ENCODE results near the gene ETV6.

The ETV6 gene

DNA sequence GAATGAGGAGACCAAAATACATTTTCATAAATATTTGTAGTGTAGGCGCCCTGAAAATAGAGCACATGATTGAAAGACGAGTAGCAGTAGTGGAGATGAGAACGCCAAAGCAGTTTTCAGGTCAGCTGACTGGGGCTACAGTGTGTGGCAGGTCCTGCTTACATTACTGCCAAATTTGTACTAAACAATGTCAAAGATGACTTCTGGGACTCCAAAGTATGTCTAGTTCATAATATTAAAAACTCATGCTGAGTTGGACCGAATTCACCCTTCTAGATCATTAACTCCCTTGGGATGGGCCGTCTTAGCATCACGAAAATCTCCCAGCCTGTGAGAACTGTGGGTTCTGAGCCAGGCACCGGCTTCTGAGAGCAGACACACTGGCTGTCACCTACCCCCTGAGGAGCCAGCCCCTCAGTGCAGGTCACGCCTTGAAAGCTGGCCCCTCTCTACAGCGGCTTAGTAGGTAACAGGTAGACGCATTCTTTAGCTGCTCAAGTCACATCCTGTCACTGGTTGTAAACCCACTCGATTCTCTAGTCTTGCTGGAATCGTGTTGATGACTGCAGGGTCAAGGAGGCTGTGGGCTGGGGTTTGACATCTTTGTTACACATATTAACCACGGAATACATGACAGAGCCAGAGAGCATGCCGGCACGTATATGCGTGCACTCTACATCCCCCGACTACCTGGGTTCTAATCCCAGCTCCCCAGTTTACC is 210.4 kb downstream of the ETV6 start:
- no peak for DNase-seq (ENCODE audit: low spot score)

DNA sequence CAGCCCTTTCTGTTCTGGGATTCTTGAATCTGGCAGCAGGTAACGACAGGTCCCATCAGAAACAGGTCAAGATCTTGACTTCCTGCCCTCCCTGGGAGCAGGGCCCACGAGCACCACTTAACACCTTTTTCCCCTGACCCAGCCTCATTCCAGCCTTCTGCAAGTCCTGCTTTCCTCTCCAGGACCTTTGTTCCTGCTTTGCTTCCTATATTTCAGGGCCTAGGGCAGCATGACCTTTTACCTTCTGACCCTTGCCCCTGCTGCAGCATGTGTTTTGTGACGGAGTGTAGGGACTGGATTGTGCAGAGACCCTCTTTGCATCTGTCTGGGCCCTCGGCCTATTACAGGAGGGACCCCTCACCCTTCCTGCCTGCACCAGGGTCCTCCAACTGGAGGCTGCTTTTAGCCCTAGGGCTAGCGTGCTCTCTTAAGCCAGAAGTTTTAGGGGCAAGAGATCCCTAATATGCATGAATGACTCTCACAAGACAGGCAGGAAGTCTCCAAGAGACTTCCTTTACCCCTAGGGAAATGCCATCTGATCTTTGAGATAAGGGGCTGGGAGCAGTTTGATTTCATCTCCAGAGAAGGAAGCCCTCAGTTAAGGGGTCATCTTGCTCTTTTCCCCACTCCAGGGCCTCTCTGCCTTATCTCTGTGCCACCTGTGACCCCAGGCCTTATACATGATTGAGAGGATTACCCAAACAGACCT is 211.8 kb downstream of the ETV6 start:
- DNase-seq (ENCODE audit: low spot score) = no peak

DNA sequence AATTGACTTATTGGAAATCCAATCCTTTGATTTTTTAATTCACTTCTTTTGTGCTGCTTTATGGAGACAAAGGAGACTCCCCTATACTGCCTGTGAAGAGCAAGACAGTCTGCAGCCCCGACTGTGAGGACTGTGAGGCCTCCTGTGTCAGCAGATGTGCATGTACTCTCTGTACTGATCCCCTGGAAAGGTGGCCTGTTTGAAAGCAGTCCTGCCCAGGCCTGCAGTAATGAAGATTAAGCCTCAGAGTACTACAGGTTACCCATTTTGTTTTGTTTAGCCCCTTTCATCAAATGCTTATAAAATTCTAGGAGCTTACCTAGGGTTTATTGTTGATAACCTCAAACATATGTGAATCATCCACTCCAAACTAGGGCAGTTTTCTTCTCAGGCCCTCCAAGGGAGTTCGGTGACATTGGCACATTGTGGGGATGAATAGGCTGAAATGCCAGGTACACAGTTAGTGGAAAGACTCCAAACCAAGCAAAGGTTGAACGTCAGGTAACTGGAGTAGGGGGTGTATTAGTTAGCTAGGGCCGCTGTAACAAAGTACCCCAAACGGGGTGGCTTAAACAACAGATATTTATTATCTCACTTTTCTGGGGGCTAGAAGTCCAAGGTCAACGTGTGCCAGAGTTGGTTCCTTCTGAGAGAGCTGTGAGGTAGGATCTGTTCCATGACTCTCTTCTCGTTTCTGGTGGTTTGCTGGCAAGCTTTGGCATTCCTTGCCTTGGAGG is 212.6 kb downstream of the ETV6 start:
- DNase-seq (ENCODE audit: low spot score) = no peak

DNA sequence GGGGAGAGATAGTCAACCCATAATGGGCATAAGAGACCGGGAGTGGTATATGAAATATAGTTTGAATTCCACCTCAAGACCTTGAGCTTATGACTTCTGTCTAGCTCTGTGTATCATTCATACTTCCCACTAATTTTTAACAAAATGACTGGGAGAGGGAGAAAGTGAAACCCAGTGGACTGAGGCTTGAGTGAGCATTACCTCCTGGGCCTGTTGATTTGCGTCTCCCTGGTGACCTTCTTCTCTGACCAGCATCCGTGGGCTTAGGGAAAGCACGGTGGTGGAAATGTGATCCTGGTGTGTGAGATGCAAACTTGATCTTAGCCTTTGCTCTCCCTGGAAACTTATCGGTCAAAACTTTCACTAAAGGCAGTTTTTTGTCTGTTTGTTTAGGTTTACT is 213.3 kb downstream of the ETV6 start:
- DNase-seq (ENCODE audit: low spot score) = no peak

DNA sequence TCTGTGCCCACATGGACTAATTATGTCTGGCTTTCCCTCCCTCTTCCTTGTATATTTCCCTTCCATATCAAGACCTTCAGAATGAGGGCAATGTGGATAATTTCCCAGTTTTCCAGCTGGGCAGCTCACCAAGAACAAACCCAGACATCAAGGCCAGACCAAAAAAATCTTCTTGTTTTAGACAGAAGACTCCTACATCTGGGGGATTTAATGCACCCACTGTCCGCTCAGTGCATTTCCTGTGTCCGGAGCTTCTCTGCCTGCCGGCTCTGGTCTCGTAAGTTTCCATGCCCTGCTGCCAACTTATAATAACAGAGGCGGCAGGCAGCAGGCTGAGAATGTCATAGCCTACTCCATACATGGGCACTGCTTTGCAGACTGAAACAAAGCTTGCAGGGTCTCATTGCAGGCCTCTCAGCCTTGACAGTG is 214.0 kb downstream of the ETV6 start:
- no peak for DNase-seq (ENCODE audit: low spot score)

DNA sequence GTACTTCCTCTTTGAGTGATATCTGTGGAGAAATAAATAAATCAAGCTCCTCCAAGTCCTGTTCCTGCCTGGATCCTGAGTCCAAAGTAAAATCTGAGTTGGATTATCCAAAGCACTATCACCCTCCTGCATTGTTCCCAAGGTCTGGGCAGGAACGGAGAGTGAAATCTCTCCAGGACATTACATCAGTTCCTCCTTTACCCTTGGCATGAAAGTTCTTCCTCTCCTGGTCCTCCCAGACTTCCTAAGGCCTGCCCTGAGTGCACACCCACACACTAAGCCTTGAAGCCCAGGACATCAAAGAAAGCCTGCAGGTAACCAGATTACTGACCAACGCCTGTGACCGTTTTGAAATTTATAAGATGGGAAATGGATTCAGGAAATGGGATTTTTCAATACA is 214.5 kb downstream of the ETV6 start:
- DNase-seq (ENCODE audit: low spot score) = peak; percentile 79

DNA sequence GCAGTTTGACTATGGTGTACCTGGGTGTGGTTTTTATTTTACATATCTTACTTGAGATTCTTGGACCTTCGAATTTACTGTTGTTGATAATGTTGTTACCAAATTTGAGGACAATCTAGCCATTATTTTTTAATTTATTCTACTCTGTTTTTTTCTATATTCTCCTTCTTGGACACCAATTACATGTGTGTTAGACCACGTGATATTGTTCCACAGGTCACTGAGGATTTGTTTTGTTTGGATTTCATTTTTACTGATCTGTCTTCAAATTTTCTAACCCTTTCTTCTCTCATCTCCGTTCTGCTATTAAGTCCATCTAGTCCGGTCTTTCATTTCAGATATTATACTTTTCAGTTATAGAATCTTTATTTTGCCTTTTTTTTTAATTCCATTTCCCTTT is 216.3 kb downstream of the ETV6 start:
- no peak for DNase-seq (ENCODE audit: low spot score)

DNA sequence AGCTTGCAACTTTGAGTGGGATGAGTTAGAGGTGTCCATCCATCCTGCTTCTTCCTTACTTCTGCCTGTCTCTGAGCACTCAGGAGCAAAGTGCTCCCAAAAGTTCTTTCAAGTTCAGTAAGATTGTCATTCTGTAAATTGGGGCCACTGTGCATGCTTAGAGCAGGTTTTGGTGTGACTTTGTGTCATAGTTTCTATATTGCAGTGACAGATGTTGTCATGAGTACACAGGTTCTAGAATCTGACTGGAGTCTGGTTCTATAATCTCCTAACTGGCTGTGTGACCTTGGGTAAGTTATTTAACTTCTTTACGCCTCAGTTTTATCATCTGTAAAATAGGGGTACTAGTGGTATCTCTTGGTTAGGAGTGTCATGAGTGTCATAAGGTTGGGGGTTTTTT is 218.6 kb downstream of the ETV6 start:
- no peak for DNase-seq (ENCODE audit: low spot score)

DNA sequence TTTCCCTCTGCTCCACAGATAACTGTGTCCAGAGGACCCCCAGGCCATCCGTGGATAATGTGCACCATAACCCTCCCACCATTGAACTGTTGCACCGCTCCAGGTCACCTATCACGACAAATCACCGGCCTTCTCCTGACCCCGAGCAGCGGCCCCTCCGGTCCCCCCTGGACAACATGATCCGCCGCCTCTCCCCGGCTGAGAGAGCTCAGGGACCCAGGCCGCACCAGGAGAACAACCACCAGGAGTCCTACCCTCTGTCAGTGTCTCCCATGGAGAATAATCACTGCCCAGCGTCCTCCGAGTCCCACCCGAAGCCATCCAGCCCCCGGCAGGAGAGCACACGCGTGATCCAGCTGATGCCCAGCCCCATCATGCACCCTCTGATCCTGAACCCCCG is 219.9 kb downstream of the ETV6 start:
- no peak for DNase-seq (ENCODE audit: low spot score)

DNA sequence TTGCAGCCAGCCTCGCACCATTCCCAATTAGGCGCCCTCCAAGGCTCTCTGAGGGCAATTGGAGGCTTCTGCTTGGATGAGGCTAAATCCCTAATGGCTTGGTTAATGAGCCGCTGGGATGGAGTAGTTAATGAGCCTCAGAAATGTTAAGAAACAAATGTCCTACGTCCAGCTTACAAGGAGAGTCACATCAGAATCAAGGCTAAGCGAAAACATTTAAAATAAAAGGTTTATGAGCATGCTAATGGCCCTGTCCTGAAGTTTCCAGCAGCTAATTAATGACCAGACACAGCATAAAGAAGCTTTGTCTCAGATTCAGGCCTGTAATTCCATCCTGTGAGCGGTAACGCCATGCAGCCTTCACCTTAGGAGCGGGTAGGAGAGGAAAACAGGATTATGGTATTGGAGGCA is 220.6 kb downstream of the ETV6 start:
- DNase-seq (ENCODE audit: low spot score) = no peak

DNA sequence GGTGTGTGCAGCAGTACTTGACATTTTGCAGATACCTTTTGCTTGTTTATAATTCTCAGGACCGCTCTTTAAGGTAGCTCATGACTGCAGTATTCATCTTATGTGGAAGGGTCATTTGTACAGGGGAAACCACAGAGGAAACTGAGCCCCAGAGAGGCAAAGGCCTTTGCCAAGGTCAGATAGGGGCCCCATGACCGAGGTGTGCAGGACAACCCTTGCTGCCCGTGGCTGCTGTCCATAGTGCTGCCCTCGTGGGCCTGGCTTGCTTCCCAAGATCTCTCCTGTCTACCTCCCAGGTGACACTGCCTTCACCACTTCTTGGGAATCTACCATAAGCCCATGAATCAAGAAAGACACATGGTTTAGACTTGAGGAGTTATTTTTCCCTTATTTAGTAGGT is 222.6 kb downstream of the ETV6 start:
- DNase-seq (ENCODE audit: low spot score) = no peak

DNA sequence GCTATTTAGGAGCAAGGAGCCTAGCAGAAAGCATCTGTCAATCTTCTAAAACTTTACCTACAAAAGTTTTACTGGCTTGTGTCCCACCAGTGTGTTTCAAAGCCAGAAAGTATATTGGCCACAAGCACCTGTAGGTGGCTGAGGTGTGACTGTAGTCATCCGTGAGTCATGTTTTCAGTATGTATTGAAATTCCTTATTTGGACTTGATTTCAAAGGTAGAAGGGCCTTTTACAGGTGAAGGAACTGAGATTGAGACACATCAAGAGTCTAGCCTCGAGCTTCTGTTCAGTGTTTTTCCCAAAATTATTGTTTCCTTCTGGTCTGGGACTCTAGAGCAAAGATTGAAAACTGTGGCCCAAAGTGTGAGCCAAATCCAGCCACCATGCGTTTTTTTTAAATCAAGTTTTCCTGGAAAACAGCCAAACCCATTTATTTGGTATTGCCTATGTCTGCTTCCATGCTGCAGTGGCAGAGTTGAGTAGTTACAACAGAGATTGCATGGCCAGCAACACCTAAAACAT is 226.0 kb downstream of the ETV6 start:
- DNase-seq (ENCODE audit: low spot score) = peak; percentile 91

DNA sequence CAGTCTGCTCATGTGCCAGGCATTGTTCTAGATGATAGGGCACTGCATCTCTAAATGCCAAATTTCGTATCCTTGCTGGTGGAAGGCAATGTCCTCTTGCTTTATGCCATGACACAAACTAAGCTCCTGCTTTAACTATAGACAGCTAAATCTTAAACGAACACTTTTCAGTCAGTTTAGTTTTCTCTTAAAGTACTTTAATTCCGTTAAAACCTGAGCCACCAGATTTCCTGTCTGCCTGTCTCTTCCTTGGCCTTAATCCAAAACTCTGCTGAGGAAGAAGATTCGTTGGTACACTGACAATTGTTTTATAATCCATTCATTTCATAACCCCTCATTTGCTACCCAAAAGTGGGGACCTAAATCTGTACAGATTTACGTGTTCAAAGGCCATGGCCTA is 226.8 kb downstream of the ETV6 start:
- no peak for DNase-seq (ENCODE audit: low spot score)

DNA sequence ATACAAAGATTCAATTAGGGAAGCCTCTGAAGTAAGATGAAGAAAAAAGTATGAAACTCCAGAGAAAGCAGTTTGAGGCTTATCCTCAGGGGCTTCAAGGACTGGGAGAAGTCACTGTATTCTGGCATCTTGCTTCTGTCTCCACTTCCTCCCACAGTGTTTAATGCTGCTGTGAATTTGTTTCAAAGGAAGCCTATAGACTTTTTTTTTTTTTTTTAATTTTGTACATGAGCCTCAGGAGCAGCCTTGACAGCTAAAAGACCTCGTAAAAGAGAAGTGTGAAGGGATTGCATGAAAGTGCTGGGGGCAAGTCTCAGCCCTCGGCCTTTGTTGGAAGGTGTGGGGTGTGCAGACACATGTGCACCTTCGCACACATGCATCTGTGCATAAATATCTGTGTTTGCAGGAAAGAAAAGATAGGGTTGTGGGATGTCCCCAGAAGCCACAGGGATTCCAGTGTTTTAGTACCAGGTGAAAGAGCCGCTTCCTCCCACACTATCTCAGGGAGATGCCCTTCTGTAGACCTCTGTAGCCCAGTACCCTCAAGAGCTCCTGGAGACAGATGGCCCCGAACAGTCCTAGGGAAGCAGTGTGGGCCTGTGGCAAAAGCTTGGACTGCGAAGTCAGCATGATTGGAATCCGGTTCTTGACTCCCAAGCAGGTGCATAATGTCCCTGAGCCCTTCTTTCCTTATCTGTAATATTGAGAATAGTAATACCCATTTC is 227.8 kb downstream of the ETV6 start:
- no peak for DNase-seq (ENCODE audit: low spot score)

DNA sequence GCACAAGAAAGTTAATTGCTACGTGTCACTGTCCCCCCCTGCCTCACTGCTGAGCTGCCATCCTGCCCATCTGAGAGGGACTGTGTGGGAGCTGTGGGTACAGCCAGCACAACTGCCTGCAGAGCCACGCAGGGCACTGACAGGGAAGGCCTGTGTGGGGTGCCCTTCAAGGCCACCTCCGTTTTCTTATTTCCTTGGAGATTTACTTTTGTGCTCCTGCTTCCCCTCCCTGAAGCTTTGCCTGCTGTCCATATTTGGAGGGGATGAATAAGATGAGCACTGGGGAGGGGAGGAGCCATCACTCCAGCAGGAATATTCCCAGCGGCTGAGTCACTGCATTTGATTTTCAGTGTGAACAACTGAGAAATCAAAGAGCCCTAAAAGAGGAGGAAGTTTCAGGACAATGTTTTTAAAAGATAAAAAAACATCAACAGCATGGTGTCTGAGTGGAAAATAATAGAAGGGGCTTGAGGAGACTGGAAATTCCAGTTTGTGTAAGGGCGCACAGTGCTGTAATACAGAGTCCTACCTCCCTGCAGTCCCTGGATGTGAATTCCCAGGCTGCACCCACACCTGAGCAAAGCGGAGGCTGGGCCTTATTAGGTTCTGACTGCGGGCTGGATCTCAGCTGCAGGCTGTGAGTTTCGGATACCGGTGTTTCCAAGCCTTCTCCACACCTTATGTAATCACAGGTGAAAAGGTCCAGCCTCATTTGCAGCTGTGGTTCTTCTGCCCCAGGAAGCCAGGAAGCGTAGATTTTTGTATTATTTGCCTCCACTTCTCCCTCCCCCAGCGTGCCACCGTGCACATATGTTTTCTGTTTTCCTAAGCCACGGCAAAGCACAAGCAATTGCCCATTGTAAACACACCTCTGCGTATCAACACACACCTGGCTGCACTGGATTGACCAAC is 228.7 kb downstream of the ETV6 start:
- peak; percentile 82 for DNase-seq (ENCODE audit: low spot score)

DNA sequence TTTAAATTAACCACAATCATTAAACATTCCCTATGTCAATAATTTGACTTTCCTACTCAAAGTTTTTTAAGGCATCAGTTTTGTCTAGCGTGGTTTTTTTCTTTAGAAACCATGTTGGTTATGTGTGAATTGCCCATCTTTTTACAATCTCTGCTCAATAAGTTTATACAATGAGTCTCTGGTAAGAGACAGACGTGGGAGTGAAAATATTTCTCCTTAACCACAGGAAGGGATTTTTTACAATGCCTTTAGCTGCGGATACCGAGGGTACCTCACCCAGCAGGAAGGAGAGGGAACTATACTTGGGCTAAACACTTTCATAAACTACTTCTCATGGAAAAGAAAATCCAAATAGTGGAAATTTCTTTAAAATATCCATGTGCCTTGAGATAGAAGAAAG is 229.8 kb downstream of the ETV6 start:
- peak; percentile 74 for DNase-seq (ENCODE audit: low spot score)

DNA sequence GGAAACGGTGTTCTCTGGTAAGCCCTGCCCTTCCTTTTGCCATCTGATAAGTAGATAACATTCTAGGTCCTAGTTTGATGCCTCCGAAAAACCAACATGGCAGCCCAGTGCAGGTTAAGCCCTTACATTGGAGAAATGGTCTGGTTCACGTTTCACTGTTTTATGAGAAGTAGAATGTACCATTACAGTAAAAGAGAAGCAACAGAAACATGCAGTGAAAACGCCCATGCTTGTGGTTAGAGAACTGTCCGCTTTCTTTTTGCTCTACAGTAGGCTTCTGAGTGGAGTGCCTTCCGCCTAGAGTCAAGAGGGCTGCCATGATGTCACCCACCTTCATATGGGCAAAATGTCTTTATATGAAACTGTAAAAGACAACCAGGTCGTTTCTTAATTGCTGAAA is 230.9 kb downstream of the ETV6 start:
- DNase-seq (ENCODE audit: low spot score) = no peak

DNA sequence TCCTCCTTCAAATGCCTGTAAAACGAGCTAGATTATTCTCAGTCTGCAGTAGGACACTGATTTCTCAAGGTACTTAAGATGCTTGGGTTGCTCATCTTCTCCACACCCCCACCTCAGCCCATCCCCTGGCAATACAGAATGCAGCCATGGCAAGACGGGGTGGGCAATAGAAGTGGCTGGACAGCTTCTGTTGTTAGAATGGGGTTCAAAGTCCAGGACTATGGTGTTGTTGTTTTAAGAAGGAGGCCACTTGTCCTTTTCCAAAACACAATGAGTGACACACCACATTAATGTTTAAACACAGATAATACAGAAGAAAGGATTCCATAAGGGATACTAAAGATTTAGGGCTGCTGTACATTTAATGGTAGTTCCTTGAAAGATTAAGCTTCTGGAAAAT is 232.4 kb downstream of the ETV6 start:
- no peak for DNase-seq (ENCODE audit: low spot score)

DNA sequence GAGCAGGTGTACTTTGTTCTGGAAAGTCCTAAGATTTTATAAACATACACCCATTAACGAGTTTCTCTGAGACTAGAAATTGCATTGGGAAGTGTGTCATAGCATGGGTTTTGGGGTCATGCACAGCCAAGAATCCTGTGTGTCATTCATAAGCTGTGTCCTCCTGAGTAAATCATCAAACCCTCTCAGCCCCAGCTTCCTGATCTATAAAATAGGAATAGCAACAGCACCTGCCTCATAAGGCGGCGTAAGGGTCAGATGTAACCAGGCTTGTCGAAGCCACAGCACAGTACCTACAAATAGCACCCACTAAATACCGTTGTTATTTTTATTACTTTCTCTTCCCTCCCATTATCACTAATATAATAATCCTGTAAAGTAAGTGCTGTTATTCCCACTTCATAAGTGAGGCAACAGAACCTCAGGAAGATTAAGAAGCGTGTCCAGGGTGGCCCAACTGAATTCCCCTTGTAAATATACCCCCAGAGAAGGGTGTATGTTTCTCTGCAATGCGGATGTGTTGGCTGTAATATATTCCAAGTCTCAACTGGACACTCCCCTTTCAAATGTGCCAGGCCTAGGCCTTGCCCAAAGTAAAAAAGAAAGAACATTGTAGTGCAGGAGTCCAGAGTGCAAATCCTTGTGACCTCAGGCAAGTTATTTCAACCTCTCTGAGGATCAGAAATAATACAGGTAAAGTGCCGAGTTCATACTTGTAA is 233.0 kb downstream of the ETV6 start:
- DNase-seq (ENCODE audit: low spot score) = peak; percentile 38

DNA sequence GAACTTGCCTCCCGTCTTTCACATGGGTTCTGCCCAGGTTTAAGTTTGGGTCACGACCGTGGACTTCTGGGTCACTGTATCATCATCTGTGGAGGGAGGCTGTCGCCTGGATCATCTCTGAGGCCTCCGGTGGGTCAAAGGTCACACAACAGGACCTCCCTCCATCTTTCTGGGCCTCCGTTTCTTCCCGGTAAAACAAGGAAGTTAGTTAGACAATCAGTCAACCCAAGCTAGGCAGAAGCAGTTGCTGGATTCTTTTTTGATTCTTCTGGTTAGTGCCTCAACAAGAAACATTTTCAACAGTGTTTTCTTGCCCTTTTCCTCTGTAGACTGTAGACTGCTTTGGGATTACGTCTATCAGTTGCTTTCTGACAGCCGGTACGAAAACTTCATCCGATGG is 234.6 kb downstream of the ETV6 start:
- DNase-seq (ENCODE audit: low spot score) = no peak

DNA sequence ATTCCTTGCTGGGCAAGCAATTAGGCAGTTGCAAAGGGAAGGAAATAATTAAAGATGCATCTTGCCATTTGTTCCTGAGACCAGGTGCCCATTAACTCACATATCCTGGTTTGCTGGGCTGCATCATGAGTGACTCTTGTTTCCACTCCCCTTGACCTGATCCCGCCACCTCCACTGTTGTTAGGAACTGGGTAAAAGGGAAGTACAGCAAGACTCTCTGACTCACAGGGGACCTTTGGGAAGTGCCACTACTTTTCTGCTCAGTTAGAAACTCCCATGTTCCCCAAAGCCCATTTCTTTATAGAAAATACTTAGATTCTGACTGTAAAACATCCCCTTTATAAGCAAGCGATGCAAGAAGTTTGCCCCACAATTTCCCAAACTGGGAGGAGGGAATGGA is 235.2 kb downstream of the ETV6 start:
- DNase-seq (ENCODE audit: low spot score) = no peak

Measured in SW480 (cell line).